NCI-H1694 (cell line): ENCODE results near the gene CDH24.

Experiments
- DNase-seq: peaks from one replicate; lab custom pipeline; 2025; lab: John Stamatoyannopoulos, UW

The CDH24 gene

DNA sequence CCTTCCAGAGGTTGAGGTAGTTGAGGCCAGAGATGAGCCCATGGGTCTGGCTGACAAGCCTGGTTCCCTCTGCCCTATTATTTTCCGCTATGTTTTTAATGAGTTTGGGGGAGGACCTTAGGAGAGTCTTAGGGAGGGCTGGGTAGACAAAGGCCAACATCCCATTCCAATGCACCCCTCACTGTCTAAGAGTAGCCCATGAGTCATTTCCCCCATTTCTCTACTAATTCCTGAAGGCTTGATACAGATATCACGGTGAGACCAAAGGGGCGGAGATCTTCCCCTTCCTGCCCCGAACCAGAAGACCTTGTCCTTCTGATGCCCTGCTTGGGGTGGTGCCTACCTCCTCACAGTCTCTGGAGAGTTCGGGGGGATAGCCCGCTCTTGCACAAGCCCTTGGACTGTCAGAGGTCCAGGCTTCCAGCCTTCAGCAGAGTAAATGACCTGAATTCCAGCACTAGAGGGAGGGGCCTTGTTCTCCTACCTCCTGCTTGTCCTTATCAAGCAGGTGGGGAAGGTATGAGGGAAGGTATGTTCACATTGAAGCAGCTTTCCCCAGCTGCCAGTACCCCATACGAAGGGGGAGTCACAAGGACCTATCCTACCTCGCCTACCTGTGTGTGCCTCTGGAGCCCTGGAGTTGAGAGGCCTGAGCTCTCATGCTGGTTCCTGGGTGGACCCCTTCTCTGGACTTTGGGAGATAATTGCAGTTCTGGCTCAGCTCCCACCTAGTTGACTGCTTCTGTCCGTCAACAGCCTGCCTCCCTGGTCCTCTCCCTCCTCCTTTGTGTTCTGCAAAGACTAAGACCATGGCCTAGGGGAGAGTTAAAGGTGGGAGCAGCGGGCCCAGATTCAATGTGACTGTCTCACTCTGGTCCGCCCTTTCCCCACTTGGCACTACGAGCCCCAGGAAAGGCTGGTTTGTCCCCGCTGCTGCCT, 11.6 kb downstream of the CDH24 start:
- no peak for DNase-seq

DNA sequence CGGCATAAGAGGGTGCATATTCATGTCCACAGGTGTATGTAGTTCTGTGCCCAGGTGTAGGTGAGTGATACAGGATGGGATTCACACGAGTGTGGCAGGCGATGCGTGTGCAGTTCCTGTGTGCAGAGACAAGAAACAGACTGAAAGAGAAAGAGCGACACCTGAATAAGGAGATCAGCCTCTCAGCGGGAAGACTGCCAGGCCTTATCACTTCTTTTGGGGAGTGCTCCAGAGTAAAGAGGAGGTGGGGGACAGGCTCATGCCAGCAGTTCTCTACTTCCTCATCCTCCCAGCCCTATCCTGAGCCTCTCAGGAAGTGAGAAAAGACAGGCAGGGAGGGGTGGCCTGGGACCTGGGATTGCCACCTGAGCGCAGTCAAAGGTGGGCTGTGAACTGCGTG, 12.5 kb downstream of the CDH24 start:
- DNase-seq, result no peak

- no peak for DNase-seq
Measured at GRCh38 chr14:23043754-23044153, 13.6 kb downstream of the CDH24 start.

DNA sequence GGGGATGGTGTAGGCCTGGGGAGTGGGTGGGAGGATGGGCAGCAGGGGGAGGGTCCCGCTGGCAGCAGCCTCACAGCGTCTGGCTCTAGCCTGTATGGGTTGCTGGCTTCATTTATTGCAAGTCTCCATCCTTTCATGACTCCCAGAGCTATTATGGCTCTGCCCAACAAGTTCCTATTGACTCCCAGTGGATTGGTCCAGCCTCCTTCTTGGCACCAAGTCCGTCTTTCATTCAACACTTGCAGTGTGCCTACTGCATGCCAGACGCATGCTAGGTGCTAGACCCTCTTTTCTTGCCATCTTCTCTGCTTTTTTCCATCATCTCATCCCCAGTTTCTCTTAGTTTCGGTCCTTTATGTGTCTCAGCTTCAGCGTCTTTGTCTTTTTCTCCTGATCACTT, 14.2 kb downstream of the CDH24 start:
- DNase-seq, result no peak

DNA sequence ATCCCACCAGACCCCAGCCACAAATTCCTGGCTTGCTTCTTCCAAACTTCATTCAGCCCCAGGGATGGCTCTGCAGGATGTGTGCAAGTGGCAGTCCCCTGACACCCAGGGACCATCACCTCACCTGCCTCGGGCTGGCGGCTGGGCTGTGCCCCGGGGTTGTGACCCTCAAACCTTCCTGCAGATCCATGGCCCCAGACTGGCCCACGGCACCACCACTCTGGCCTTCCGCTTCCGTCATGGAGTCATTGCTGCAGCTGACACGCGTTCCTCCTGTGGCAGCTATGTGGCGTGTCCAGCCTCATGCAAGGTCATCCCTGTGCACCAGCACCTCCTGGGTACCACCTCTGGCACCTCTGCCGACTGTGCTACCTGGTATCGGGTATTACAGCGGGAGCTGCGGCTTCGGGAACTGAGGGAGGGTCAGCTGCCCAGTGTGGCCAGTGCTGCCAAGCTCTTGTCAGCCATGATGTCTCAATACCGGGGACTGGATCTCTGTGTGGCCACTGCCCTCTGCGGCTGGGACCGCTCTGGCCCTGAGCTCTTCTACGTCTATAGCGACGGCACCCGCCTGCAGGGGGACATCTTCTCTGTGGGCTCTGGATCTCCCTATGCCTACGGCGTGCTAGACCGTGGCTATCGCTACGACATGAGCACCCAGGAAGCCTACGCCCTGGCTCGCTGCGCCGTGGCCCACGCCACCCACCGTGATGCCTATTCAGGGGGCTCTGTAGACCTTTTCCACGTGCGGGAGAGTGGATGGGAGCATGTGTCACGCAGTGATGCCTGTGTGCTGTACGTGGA, 15.0 kb downstream of the CDH24 start, which contains the start of gene PSMB11:
TSS of gene PSMB11 (plus strand) at position 51 of the 804 bp plus-strand sequence. CDS start at position 65, 14 bp downstream.
- DNase-seq, result no peak

GRCh38 chr14:23041729-23042128, 15.6 kb downstream of the CDH24 start:
- no peak for DNase-seq

DNA sequence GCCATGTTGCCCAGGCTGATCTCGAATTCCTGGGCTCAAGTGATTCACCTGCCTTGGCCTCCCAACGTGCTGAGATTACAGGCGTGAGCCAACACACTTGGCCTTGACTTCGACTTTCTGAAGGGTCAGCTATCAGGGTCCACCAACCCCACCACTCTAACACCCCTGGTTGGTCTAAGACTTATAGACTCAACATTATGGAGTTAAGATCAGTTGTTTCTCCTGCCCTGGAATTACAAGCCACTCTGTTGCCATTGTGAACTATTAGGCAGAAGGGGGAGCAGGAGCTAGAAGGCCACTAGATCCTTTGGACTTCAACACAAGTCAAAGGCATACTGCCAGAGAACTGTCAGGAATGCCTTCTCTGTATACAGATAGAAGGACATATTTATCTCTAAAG, 17.2 kb downstream of the CDH24 start:
- no peak for DNase-seq

GRCh38 chr14:23035303-23036144, 21.8 kb downstream of the CDH24 start:
- no peak for DNase-seq

DNA sequence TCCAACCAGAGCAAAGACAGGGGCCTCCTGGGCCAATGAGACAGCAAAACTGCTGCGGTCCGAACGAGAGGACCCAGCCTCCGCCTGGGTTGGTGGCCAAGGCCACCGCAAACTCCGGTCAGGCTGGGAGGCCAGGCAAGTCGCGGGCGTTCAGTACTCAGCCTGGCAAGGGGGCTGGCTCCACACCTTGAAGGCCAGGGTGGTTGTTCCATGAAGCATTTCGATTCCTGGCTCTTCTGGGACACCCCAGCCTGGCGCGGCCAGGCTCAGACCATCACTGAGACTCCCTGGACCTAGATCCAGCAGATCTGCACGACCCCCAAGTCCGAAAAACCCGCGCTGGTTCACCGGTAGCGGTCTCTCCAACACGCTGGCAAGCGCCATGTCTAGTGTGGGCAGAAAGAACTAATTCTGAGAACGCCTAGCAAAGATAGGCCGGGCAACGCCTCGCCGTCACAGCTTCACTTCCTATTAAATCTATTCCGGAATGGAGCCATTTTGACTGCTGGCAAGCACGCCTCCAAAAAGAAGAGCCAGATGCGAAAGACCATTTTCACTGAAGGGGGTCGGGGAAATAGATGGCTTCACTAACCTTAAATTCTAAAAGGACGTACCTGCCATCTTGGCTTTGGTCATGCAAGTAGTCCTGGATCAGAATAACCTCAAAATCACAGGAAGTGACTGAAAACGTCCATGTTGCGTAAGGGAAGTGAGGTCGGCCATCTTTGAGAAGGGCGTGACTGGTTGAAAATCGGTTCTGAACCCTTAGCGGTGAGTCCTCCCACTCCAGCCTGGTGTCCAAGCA, 22.6 kb downstream of the CDH24 start, which contains the start of gene PSMB5:
TSS of gene PSMB5 (minus strand) at position 403 of the 805 bp plus-strand sequence. CDS start at position 384, 19 bp downstream.
- no peak for DNase-seq

DNA sequence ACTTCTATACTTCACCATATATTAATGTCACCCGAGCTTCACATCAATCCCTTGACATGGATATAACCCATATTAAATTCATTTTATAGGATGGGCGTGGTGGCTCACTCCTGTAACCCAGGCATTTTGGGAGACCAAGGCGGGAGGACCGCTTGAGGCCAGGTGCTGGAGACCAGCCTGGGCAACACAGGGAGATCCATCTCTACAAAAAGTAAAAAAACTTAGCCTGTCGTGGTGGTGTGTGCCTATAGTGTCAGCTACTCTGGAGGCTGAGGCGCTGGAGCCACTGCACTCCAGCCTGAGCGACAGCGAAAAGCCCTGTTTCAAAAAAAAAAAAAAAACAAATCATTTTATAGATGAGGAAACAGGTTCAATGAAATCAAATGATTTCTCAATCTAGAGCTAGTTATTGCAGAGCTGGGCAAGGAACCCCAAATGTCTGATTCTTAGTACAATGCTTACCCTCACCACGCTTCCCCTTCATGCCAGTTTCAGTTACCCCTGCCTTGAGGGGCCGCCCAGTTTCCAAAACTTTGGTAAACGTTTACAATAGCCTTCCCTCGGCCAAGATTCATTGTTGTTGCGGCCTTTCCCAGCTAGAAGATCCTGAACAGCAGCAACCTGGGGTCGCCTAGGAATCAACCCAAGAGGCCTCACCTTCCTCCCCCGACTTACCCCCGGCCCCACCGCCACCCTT, 23.4 kb downstream of the CDH24 start:
- no peak for DNase-seq

DNA sequence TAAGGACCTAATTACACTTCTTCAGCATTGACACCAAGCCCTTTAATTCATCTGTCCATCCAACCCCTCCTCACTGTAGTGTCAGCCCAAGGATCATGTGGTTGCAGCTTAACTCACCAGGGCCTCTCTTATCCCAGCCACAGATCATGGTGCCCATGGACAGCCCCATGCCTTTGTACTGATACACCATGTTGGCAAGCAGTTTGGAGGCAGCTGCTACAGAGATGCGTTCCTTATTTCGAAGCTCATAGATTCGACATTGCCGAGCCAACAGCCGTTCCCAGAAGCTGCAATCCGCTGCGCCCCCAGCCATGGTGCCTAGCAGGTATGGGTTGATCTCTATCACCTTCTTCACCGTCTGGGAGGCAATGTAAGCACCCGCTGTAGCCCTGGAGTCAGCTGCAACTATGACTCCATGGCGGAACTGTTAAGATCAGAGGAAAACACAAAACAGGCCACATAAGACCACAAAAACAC, 24.0 kb downstream of the CDH24 start:
- no peak for DNase-seq

DNA sequence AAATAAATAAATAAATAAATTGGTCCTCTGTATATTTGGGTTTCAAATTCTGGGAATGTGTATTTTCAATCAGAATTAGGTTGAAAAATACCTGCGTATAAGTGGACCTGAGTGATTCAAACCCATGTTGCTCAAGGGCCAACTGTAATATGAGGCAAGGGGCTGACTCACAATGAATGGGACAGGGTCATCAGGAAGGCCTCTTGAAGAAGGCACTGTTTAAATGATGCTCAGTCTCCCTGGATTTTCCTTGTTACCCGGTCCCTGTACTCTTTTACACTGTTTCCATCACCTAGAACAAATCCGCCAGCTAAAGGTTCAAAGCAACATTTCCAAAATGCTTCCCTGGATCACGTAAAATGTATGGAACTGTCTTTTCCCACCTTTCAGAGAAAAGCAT, 26.4 kb downstream of the CDH24 start:
- no peak for DNase-seq

GRCh38 chr14:23028799-23029198, 28.5 kb downstream of the CDH24 start:
- no peak for DNase-seq

GRCh38 chr14:23025151-23025814, 32.0 kb downstream of the CDH24 start:
- peak; percentile 93 for DNase-seq

DNA sequence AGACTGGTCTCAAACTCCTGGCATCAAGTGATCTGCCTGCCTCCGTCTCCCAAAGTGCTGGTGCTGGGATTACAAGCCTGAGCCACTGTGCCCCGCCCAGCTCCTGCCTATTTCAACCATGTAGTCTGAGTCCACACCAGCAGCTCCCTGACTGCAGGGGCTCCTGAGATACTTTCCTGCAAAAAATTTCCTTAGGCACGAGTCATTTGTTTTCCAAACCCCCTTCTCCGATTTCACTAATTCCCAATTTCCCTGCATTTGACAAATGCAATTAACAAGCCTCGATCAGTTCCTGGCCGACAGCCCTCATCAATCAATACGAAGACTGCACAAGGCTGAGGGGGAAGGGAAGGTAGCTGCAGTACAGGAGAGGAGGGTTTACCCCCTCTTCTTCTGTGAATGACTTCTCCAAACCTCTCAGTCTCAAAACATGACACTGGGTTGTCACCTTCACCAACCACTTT, 32.7 kb downstream of the CDH24 start:
- peak; percentile 87 for DNase-seq

DNA sequence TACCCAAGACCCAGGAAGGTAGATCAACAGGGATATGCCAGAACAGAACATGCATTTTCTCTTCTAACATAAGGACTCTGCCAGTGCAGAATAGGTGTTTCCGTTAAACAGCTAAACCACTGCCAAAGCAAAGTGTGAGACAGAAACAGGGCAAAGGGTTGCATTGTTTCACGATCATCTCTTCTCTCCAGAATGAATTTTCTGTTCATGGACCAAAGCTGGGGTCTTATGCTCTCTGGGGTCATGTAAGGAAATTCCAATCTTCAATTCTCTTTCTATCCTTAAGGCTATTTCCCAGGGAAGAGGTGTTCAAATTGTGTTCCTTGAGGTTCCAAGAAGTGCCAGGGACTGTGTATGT, 33.5 kb downstream of the CDH24 start:
- DNase-seq, result no peak

- DNase-seq, result no peak
Measured at GRCh38 chr14:23023022-23023794, 34.1 kb downstream of the CDH24 start.

DNA sequence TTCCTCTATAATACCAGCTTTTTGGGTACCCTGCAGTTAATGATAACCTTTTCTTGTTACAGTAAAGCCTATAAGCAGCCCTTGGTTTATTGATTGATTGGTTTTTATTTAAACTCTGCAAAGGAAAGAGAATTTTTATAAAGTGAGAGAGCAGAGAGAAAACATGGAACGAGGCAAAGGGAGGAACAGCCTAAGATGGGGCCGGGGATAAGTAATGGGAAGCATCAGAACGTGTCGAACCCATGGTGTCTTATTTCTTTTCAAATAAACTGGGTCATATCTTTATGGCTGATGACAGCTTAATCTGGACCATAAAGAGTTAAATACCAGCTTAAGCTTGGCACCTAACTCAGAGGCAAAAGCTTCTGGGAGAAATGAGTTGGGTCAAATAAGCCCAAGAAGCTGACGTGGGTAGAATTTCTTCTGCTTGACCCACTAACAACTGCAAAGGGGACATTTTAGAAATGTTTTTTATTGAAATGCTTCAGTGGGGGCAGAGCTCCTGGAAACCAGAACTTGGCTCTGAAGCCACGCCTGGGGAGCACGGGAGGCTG, 35.4 kb downstream of the CDH24 start:
- DNase-seq, result no peak

DNA sequence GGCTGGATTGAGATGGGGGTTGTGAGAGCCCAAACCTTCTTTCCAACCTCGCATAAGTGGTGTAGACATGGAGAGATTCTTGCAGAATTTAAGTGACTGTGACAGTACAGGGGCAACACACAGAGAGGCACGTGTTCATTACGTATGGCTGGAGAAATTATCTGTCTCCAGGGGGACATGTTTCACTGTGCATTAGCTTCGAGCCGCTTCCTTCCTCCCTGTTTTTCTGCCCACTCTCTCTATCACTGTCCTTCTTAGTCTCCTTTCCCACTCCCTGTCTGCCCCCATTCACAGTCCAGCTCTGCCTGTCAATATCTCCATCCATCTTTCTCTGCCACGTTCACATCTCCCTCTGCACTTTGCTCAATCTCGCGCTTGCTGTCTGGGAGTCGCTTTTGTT, 35.9 kb downstream of the CDH24 start:
- no peak for DNase-seq
